Lung (tissue), 12 donors: ENCODE results near the gene CHMP4A. TPM values are rescaled to one million over a fixed set of nuclear protein-coding genes. Genes with fewer than 3 reads are reported as not detected.
A peak's percentile ranks its signal among the peaks of the same experiment; 100 is the strongest.

Experiments used
- ATAC-seq: fragments of 200-7000 bp; cut with Tn5 transposase; one replicate; pipeline ENCODE4 v1.9.1; 2020; ENCODE audit warnings: moderate number of reproducible peaks; ENCODE audit not compliant: insufficient read depth, low FRiP score
- DNase-seq, 3 donors: peaks; one replicate each; pipeline ENCODE4 v3.0.0-alpha.2; 2013 to 2017
- H3K27ac ChIP-seq, 2 donors: one replicate each; pipeline ENCODE4 v1.5.1; 2013; ENCODE audit warnings: mild to moderate bottlenecking in 2 of 2, moderate library complexity in 2 of 2, control low read depth in 1 of 2, inconsistent platforms in 1 of 2, low read depth in 1 of 2, low read length in 1 of 2
- H3K27me3 ChIP-seq, 3 donors: one replicate each; pipeline ENCODE4 v1.5.1; 2013; ENCODE audit warnings: low read length in 2 of 3; ENCODE audit not compliant: control insufficient read depth in 3 of 3, insufficient read depth in 3 of 3
- H3K36me3 ChIP-seq, 4 donors: one replicate each; pipeline ENCODE4 v1.5.1; 2013; ENCODE audit warnings: low read length in 4 of 4, mild to moderate bottlenecking in 1 of 4, moderate library complexity in 1 of 4; ENCODE audit not compliant: control insufficient read depth in 4 of 4, insufficient read depth in 4 of 4
- H3K4me1 ChIP-seq, 5 donors: one replicate each; pipeline ENCODE4 v1.5.1; 2013; ENCODE audit warnings: low read length in 5 of 5, mild to moderate bottlenecking in 2 of 5, moderate library complexity in 1 of 5; ENCODE audit not compliant: control insufficient read depth in 5 of 5, insufficient read depth in 5 of 5
- H3K4me3 ChIP-seq: one replicate; pipeline ENCODE4 v1.5.1; 2013; ENCODE audit warnings: mild to moderate bottlenecking, control low read depth, moderate library complexity
- H3K9ac ChIP-seq, 2 donors: one replicate each; pipeline ENCODE4 v1.5.1; 2013; ENCODE audit warnings: low read length in 2 of 2, control low read depth in 1 of 2; ENCODE audit not compliant: insufficient read depth in 1 of 2
- H3K9me3 ChIP-seq, 4 donors: one replicate each; pipeline ENCODE4 v1.5.1; 2013; ENCODE audit warnings: low read length in 3 of 4, mild to moderate bottlenecking in 1 of 4, moderate library complexity in 1 of 4; ENCODE audit not compliant: control insufficient read depth in 4 of 4, insufficient read depth in 3 of 4
- WGBS, 2 donors: extraction: QIAGEN DNeasy Blood & Tissue Kit; methylation state at CpG; one replicate each; pipeline ENCODE4 v1.1.7; 2013; 5-methylcytosine and 5-hydroxymethylcytosine counted together
- polyA plus RNA-seq, 2 donors: library from polyadenylated mRNA; stranded (reverse); fragments of 200-250 nt; gene quantifications; one replicate each; pipeline ENCODE4 v1.2.1, GENCODE V29; 2013
- total RNA-seq, 2 donors: library from RNA; depleted of rRNA in 1 of 2; stranded (reverse); fragments of >200 nt in 1 of 2; gene quantifications; one replicate each; pipeline ENCODE4 v1.2.1, GENCODE V29; 2014 to 2021
- TF ChIP-seq, protein P1 (sequence below): IDR thresholded peaks from 2 replicates; pipeline ENCODE4 v1.5.1; 2012; ENCODE audit warnings: mild to moderate bottlenecking; ENCODE audit errors: control extremely low read depth, extremely low read depth
- donor health status: control.
- donor health status: control.
- donor health status: Bipolar disorder and iron deficiency.
- donor health status: healthy.
- donor health status: DM: yes; HTN: yes; CAD: no.

CHMP4A gene
- total and polyA plus RNA-seq, 4 donors = 37.2 to 103 (median 60.6) TPM

DNA sequence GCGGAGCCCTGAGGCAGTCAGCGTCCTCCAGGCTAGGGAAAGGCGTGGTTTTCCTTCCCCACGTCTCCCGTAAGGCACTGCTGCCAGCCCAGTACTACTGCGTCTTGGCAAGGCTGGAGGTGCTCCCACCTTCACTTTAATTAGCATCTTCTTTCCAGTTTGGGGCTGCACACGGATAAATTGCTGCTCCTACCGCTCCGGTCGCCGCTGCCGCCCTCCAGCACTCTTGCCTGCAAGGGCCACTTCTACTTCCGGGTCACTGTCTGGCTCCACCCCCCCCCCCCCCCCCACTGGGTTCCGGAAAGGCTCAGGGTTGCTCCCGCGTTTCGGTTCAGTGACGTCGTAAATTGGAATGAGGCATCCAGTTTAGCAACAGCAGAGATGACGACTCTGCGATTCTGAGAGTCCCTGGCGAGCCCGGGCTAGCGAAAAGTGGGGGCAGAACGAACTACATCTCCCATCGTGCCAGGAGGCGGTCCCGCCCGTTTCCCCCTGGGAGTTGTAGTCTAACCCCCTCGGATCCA is 18.9 kb upstream of the CHMP4A start, which contains the start of gene NEDD8:
Gene NEDD8 (minus strand): TSS at position 247 of the 524 bp plus-strand sequence. CDS start 100 bp downstream, at position 147.
- Histone ChIP-seq H3K27ac (peak within 1 kb of the TSS; percentile 75 to 96), H3K36me3 (peaks cover 9 to 27% (median 14%) of the 10 kb centered on the region in 4 donors), H3K9ac (peak within 1 kb of the TSS; percentile 69 to 84), H3K9me3 (no peaks in the 10 kb centered on the region), H3K27me3 (no peaks in the 10 kb centered on the region), H3K4me1 (peaks cover 10 to 21% (median 16%) of the 10 kb centered on the region in 5 donors), H3K4me3 (peak within 1 kb of the TSS; percentile 84)
- DNase-seq (peak; percentile 92 to 96 (median 96)), ATAC-seq (peak; percentile 86)
- 0% methylated on average over 30 of the region's 30 CpGs for WGBS, 2 donors
- TF ChIP-seq, protein P1, sequence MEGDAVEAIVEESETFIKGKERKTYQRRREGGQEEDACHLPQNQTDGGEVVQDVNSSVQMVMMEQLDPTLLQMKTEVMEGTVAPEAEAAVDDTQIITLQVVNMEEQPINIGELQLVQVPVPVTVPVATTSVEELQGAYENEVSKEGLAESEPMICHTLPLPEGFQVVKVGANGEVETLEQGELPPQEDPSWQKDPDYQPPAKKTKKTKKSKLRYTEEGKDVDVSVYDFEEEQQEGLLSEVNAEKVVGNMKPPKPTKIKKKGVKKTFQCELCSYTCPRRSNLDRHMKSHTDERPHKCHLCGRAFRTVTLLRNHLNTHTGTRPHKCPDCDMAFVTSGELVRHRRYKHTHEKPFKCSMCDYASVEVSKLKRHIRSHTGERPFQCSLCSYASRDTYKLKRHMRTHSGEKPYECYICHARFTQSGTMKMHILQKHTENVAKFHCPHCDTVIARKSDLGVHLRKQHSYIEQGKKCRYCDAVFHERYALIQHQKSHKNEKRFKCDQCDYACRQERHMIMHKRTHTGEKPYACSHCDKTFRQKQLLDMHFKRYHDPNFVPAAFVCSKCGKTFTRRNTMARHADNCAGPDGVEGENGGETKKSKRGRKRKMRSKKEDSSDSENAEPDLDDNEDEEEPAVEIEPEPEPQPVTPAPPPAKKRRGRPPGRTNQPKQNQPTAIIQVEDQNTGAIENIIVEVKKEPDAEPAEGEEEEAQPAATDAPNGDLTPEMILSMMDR = no peak

DNA sequence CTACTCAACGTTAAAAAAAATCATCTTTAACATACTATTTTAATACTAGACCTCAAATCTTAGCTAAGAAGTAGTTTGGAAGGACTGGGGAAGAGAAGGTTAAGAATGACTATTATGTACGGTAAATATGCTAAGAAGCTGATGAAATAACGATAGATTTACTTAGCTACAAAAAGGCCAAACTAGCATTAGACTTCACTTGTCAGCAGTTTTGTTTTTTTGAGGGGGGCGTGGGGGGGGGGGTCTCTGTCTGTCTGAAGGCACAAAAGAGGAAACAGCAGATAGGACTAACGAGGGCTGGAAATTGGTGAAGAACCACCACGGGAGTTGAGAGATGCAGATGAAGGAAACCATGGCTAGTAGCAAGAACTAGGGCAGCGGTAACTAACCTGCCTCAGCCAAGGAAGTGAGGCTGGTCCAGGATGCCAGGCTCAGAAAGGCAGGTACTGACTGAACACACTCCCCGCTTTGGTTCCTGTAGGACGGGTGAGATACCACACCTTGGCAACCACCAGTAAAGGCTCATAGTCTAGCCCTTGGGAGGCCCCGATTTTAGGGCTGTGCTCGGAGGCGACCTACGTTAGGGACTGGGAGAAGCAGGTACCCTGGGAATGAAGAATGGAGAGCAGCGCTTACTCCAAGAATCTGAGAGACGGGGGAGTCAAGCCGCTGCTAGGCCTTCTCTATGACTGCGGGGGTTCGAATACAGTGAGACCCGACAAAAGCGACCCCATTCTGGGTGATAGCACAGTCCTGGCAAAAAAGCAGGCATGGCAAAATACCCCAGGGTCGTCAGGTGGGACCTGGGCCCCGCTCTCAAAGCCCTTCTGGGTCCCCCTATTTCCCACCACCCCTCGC is 18.2 kb upstream of the CHMP4A start:
- peak; percentile 54 for ATAC-seq
- no peak for DNase-seq
- Histone ChIP-seq H3K27ac (peak overlapping the region; percentile 75 to 96), H3K27me3 (no peaks in the 10 kb centered on the region), H3K4me3 (peak overlapping the region; percentile 84), H3K9ac (peak overlapping the region; percentile 69 to 84), H3K9me3 (no peaks in the 10 kb centered on the region), H3K4me1 (peaks cover 10 to 21% (median 16%) of the 10 kb centered on the region in 5 donors), H3K36me3 (peaks cover 4 to 20% (median 8%) of the 10 kb centered on the region in 4 donors)
- TF ChIP-seq, protein P1 = no peak
- WGBS, 2 donors = 10 to 11% methylated on average over 23 of the region's 23 CpGs

DNA sequence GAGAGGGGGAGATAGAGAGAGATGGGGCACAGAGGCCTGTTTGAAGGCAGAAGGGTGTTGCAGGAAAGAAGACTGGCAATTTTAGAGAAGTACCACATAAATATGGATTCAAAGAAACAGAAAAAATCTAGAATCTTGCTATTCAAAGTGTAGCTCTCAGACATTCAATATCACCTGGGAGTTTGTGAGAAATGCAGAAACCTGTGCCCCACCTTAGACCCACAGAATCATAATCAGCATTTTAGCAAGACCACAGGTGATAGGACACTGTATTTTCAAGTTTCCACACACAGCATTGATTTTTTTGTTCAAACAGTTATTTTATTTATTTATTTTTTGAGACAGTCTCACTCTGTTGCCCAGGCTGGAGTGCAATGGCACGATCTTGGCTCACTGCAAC is 15.6 kb upstream of the CHMP4A start:
- H3K9ac ChIP-seq = no peak overlapping the region
- 0 to 55% methylated on average over 1 of the region's 1 CpG for WGBS, 2 donors

More for the DNA sequence above, 15.6 kb upstream of the CHMP4A start:
- TF ChIP-seq, protein P1 = no peak
- no peak overlapping the region for H3K4me3 ChIP-seq
- DNase-seq (no peak), ATAC-seq (no peak)
- no peak overlapping the region for H3K27ac ChIP-seq
- peaks cover 10 to 19% (median 13%) of the 10 kb centered on the region in 5 donors for H3K4me1 ChIP-seq
- no peaks in the 10 kb centered on the region for H3K9me3 ChIP-seq
- no peaks in the 10 kb centered on the region for H3K27me3 ChIP-seq
- H3K36me3 ChIP-seq = peaks cover 0 to 3% (median 0%) of the 10 kb centered on the region in 4 donors
